GM21619 (cell line): ENCODE measurements around the gene FBXW11.
"Not testable (repeated sequence)": the region's sequence is repeated elsewhere in the genome, so short reads cannot be mapped to it uniquely, and the experiment has no call there.

Experiments used
- ATAC-seq: cut with Tn5 transposase; IDR thresholded peaks from one replicate; pipeline ENCODE4 v1.9.1; 2021; ENCODE audit not compliant: unreplicated experiment

The FBXW11 gene

DNA sequence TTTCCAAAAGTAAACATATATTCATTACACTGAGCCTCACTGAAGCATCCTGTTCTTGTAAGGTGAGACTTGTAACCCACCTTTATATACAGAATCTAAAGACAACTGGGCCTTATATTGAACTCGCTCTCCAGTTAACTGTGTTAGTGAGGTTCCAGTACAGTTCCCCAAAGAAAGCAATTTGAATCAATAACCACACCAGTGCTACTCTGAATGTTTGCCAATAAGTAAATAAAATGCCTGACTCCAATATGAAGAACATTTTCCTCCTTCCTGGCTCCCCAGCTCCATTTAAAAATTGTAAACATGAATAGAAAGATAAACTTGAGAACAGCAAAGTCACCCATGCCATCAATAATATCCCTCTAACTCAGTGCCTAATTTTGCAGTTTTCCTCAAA lies 50.1 kb downstream of the FBXW11 start:
- ATAC-seq: no peak

DNA sequence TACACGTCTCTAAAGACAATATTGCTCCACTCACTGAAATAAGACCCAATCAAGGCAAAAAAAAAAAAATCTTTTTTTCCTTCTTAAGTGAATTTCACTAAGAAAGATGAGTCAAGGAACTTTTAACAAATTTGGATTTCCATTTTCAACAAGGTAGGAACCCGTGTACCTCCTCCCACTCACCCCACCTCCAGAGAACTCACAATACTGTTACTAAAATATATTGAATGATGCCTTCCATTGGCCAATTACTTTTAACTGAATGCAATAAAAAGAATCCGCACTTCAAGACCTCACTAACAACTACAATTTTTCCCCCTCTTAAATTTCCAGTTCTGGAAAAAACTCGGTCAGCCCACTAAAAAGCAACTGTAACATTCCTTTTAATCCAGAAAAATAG lies 50.7 kb downstream of the FBXW11 start:
- ATAC-seq: no peak

DNA sequence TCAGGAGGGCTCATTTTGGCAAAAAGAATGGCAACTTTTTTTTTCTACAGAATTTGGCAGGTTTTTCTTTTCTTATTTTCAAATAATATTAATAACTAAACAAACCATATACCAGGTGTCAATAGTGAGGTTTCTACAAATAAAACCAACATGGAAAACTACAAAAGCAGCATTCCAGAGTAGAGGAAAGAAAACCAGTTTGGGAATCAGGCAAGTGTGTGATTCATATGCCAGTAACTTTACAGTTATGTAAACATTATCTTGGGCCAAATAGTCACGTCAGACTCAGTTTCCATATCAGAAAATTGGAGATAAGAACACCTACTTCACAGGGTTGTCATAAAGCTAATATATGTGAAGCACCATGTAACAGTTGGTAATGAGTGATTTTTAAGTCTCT lies 51.7 kb downstream of the FBXW11 start:
- ATAC-seq: no peak

DNA sequence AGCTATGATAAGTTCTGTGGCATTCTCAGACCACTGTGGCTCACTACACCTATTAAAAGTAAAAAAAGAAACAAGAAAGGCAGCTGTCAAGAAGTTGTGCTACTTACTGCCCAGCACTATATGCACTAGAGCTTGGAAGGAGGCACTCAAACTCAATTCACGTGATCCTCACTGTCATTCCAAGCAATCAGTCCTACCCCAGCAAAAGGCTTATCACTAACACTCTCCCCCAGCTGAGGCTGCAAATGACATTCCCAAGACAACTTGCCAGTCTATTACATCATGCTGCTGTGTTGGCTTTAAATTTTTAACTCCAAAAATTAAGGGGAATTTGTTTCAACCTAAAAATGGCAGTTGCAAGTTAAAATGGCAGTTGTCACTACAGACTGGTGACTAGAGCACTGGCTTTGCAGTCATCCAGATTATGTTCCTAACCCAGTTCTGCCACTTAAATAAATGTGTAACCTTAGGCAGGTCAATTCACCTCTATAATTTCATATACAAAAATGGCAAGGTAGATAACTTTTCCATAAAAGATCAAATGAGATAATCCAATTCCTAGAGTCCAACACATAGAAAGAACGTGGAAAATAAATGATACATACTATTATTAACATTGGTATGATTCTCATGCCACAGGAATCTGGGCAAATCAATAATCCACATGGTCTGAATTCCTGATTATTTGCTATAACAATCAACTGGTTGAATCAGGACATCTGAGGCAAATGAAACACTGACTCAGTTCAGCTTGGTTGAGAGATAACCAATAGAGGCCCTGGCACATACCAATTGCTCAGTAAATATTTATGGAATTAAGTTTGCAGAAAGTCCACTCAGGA lies 52.4 kb downstream of the FBXW11 start:
- ATAC-seq: no peak

DNA sequence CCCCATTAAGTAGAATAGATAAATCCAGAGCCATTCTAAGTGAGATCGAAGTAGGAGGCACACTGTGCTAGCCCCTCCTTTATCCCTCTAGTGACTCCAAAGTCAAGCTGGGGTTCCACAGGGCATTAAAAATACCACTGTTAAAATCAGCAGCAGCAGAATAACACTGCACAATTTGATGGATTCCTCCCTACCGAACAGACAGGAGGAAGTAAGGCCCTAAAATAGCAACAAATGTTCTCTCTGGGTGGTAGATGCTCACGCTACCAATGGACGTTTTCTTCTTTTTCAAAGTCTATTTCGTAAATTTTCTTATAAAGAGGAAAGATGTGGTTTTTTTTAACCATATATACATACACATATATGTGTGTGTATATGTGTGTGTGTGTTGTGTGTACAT lies 54.4 kb downstream of the FBXW11 start:
- no peak for ATAC-seq

DNA sequence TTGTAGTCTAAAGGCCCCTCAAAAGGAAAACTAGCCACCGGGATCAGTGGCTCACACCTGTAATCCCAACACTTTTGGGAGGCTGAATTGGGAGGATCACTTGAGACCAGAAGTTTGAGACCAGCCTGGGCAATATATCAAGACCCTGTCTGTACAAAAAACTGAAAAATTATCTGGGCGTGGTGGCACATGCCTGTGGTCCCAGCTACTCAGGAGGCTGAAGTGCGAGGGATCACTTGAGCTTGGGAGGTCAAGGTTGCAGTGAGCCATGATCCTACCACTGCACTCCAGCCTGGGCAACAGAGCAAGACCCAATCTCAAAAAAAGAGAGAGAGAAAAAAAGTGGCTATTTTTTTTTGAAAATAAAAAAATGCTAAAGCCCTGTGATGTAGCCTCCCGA lies 55.2 kb downstream of the FBXW11 start:
- no peak for ATAC-seq

DNA sequence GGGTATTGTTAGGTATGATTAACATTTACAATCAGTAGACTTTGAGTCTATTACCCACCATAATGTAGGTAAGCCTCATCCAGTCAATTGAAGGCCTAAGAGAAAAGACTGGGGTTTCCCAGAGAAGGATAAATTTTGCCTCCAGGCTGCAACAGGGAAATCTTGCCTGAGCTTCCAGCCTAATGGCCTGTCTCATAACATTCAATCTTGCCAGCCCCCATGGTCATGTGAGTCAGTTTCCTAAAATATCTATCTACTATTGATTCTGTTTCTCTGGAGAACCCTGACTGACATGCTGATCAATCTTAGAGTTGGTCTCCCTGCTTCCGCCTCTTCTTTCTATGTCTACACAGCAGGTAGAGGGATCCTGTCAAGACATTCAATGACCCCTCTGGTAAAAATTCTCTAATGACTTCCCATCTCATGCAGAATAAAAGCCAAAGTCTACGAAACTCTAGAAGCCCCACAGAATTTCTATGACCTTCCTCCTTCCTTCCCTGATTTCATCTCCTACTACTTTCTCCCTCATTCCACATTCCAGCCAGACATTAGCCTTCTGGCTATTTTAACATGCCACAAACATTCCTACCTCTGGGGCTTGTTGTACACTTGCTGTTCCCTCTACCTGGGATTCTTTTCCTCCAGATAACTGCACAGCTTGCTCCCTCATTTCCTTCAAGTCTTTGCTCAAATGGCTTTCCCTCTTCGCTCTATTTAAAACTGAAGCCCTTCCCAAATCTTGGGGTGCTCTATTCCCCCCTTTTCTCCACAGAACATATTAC lies 60.2 kb downstream of the FBXW11 start:
- no peak for ATAC-seq

DNA sequence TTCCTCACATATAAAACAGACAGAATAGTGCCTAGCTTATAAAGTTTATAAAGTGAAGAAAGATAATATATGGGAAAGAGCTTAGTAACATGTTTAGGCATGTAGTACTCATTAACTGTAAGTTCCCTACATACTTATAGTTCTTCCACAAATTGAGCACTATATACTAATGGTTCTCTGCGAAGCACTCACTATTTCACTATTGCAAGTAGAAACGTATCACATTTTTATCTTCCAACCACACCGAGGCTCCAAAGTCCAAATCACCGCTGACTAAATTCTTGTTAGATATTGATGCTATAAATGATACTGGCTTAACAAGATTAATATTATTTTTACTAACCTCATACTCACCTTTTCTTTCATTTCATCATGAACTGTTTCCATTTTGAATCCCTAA lies 61.0 kb downstream of the FBXW11 start:
- ATAC-seq: no peak

DNA sequence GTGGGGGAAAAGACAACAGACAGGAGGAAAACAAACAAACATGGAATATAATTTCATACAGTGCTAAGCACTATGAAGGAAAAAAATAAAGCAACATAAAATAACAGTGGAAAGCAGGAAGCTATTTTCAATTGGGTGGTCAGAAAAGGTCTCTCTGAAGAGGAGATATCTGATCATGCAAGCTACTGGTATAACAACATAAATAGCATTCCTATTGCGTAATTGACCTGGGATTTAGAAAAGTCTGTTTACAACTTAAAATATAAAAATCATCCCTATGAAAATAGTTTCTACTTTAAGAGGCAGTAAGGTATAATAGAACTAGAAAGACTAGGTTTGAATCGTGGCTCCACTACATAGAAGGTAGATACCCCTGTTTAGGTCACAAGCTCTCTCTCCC lies 61.4 kb downstream of the FBXW11 start:
- ATAC-seq: no peak

DNA sequence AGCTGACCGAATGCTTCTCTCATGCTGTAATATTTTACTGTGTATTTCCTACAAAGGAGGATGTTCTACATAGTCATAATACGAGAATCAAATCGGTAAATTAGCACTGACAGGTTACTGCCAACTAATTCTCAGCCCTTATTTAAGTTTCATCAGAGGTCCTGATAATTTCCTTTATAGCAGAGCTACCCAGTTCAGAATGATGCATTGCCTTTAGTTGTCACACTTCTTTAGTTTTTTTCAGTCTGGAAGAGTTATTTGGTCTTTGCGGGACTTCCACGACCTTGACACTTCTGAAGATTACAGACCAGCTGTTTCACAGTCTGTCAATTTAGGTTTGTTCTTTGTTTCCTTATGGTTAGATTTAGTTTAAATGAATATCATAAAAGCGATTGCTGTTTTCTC lies 64.3 kb downstream of the FBXW11 start:
- ATAC-seq: not testable (repeated sequence)

DNA sequence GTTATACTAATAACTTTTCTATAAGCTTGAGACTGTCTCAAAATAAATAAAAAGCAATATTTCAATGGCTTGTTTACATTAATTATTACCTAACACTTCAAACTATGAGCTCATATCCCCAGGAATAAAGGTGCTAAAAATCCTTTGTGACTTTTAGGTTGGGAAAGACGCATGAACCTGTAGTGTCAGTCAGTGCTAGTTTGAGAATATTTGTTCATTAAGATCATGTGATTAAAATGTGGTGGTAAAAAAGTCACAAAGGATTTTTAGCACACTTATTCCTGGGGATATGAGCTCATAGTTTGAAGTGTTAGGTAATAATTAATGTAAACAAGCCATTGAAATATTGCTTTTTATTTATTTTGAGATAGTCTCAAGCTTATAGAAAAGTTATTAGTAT lies 64.8 kb downstream of the FBXW11 start:
- not testable (repeated sequence) for ATAC-seq

DNA sequence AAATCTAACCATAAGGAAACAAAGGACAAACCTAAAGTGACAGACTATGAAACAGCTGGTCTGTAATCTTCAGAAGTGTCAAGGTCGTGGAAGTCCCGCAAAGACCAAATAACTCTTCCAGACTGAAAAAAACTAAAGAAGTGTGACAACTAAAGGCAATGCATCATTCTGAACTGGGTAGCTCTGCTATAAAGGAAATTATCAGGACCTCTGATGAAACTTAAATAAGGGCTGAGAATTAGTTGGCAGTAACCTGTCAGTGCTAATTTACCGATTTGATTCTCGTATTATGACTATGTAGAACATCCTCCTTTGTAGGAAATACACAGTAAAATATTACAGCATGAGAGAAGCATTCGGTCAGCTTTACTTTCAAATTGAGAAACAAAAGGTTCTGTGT lies 65.2 kb downstream of the FBXW11 start:
- not testable (repeated sequence) for ATAC-seq

DNA sequence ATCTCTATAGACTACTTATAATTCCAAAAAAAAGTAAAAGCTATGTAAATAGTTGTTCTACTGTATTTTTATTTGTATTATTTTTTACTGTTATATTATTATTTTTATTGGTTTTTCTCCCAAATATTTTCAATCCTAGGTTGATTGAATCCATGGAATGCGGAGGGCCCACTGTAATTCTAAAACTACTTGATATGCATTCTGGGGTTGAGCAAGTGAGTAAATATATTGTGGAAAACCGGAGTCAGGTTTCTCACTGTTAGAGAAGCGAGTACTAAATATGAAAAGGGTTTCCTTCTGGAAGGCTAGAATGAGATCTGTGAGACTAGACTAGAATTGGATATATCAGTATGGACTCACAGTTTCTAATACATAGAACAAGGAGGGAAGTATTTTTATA lies 66.5 kb downstream of the FBXW11 start:
- ATAC-seq: no peak

DNA sequence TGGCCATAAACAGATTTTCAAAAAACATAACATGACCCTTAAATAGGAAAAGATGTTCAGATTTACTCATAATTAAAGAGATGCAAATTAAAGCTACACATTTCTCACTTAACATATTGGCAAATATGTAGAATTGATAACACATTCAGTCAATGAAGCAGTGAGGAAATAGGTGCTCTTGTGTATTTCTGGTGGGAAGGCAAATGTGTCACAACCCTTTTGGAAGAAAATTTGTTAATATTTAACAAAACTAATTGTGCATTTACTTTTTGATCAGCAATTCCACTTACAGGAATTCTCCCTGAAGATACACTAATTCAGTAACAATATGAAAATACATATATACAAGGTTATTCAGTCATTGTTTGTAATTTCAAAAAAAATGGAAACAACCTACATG lies 68.1 kb downstream of the FBXW11 start:
- no peak for ATAC-seq

DNA sequence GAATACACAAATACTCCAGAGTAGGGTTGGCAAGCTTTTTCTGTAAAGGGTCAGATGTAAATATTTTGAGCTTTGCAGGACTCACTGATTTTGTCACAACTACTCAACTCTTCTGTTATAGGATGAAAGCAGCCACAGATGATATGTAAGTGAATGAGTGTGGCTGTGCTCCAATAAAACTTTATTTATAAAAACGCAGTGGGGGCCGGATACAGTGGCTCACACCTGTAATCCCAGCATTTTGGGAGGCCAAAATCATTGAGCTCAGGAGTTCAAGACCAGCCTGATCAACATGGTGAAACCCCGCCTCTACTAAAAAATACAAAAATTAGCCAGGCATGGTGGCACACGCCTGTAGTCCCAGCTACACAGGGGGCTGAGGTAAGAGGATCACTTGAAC lies 69.1 kb downstream of the FBXW11 start:
- no peak for ATAC-seq

DNA sequence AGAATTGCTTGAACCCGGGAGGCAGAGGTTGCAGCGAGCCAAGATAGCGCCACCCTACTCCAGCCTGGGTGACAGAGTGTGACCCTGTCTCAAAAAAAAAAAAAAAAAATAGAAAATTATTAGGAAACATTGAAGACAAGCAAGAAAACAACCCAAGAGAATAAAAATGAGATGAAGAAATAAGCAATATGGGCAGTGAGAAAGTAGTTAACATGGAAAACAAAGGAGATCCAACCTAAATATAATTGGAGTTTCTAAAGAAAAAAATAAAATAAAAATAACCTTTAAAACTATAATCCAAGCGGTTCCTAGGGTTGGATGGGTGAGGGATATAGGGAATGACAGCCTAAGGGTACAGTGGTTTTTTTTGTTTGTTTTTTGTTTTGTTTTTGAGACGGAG lies 71.9 kb downstream of the FBXW11 start:
- ATAC-seq: no peak

DNA sequence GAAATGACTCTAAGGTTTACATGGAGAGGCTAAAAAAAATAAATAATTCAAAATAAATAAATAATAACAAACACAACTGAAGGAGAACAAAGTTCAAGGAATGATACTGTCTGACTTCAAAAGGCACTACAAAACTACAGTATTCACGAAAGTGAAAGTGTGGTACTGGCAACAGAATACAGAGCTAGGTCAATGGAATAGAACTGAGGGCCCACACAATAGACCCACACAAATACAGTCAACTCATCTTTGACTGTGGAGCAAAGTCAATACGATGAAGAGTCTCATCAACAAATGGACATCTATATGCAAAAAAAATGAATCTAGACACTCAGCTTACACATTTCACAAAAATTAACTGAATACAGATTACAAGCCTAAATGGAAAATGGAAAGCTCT lies 75.3 kb downstream of the FBXW11 start:
- no peak for ATAC-seq

DNA sequence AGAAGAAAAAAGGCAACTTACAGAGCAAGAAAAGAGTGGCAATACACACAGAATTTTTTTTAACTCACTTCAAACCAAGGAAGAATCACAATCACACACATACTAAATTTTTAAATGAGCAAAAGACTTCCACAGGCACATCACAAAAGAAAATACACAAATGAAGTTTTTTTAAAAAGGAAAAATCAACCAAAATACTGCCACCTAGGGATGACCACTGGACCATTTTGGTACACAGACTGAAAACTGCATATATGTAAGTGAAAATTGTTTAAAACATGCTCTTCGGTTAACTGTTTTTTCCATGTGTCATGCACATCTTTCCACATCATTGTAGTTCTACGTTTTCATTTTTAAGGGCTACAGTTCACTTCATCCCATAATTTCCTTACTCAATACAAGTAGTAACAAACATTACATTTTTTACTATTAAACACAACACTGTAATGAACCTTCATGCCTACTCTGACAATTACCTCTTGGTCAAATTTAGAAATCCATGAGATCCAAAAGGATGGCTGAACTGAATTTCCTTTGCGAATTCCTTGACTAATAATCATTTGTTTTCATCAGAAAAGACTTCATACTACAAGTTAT lies 79.0 kb downstream of the FBXW11 start:
- no peak for ATAC-seq

DNA sequence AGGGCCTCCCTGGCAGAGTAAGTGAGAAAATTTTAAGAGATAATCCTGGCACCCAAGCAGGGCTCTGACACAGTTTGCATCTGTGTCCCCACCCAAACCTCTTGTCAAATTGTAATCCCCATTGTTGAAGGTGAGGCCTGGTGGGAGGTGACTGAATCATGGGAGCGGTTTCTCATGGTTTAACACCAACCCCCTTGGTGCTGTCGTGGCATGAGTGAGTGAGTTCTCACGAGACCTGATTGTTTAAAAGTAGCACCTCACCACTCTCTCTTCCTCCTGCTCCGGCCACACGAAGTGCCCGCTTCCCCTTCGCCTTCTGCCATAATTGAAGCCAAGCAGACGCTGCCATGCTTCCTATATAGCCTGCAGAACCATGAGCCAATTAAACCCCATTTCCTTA lies 80.1 kb downstream of the FBXW11 start:
- peak; percentile 77 for ATAC-seq

DNA sequence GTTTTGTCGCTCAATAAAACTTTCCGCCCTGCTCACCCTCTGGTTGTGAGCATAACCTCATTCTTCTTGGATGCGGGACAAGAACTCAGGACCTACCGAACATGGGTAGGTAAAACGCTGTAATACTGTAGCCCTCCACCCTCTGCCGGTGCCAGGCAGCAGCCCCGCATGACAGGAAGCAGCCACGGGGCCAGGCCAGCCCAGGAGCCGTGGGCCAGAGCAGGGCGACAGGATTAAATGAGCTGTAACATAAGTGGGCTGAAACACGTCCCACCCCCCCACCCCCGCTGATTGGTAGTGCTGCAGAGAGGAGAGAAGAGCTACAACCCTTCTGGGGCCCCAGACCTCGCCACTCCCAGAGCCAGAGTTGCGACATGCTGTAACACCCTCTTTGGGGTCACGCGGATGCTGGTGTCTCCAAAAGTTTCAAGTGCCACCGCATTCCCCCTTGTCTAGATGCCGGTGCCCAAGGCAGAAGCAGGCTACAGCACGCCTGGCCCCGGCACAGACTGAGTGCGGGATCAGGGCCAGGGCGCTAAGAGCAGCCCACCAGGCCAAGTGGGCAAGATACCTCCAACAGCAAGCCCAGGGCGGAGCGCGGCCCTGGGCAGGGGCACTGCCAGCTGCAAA lies 81.8 kb downstream of the FBXW11 start:
- ATAC-seq: no peak

DNA sequence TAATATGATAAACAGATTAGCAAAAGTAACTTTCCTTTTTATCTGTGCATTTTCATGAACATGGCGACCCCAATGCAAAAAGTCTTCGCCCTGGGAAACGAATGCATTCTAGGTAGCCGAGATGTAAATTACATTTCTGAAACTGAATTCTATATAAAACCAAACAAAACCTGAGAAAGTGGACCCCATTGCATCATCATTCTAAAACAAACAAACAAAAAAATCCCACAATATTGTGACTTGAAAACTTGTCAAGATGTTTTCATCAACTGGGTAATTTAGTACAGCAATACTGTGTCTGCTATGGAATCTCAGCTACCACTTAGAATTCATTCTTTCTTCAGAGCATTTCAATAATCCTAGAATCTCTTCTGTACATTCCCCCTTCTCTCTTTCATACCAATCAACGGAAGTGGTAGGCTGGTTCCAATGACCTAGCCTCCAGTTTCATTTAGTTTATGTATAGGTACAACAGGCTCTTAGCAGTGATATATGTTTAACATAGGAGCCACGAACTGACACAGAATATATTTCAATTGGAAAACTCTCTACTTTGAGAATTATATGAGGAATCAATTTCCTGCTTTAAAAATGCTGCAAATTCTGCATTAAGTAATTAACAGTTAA lies 85.6 kb downstream of the FBXW11 start:
- ATAC-seq: no peak
